ENCODE measurements around the gene YARS2. TPM values are rescaled to one million over a fixed set of nuclear protein-coding genes. Genes with fewer than 3 reads are reported as not detected.
A peak's percentile ranks its signal among the peaks of the same experiment; 100 is the strongest.

Gene YARS2
- total and polyA plus RNA-seq, 2 of the 13 experiments (the other 11 are each of a cell fraction or from before 2014, with no cell fraction given): 17.9 to 39.6 TPM

DNA sequence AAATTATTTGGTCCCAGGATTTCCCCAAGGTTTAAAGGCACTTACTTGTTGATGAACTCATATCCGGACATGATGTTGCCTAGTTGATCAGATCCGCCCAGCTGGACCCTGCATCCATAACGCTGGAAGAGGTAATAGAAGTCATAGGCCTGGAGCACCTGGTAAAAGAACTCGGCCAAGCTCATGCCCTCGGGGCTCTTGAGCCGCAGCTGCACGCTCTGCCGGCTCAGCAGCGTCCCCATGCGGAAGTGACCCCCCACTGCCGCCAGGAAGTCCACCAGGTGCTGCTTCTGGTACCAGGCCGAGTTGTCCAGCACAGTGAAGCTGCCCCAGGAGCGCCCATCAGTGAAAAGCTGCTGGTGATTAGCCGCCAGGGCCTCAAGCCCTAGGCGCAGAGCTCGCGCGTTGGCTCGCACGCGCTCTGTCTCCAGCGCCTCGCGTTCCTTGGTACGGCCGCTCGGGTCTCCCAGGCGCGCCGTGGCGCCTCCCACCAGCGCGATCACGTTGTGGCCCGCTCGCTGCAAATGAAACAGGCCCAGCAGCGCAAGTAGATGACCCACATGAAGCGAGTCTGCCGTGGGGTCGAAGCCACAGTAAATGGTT is 545 bp downstream of the YARS2 start (continued):
- TF ChIP-seq, protein P1, sequence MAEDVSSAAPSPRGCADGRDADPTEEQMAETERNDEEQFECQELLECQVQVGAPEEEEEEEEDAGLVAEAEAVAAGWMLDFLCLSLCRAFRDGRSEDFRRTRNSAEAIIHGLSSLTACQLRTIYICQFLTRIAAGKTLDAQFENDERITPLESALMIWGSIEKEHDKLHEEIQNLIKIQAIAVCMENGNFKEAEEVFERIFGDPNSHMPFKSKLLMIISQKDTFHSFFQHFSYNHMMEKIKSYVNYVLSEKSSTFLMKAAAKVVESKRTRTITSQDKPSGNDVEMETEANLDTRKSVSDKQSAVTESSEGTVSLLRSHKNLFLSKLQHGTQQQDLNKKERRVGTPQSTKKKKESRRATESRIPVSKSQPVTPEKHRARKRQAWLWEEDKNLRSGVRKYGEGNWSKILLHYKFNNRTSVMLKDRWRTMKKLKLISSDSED (CRISPR knock-in tag; IDR thresholded peaks at IDR 0.05): no peak
- no peak for TF ChIP-seq ZNF207 (IDR thresholded peaks at IDR 0.05; ENCODE audit: borderline replicate concordance)
- 0 out of 2 replicates have a peak, but pooled peaks have one; percentile 42 for TF ChIP-seq HNRNPL (IDR thresholded peaks at IDR 0.05; ENCODE audit: low read depth, low read length)
- peak; percentile 32; the same call in 1 of the 2 replicates for TF ChIP-seq POLR2AphosphoS5 (IDR thresholded peaks at IDR 0.05; ENCODE audit: low read depth, low read length)
- TF ChIP-seq GATAD1 (CRISPR knock-in tag; IDR thresholded peaks at IDR 0.05): 0 out of 2 replicates have a peak, but pooled peaks have one; percentile 17
- TF ChIP-seq TGIF2 (CRISPR knock-in tag; IDR thresholded peaks at IDR 0.05): peak; percentile 18
- TF ChIP-seq, protein P2, sequence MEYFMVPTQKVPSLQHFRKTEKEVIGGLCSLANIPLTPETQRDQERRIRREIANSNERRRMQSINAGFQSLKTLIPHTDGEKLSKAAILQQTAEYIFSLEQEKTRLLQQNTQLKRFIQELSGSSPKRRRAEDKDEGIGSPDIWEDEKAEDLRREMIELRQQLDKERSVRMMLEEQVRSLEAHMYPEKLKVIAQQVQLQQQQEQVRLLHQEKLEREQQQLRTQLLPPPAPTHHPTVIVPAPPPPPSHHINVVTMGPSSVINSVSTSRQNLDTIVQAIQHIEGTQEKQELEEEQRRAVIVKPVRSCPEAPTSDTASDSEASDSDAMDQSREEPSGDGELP (IDR thresholded peaks at IDR 0.05; ENCODE audit: borderline replicate concordance, low read depth): peak; percentile 64; the same call in 1 of the 2 replicates
- TF ChIP-seq HNF1A (IDR thresholded peaks at IDR 0.05; ENCODE audit: low read depth): no peak
- TF ChIP-seq HNF1A (CRISPR knock-in tag; IDR thresholded peaks at IDR 0.05; ENCODE audit: borderline replicate concordance): 0 out of 2 replicates have a peak, but pooled peaks have one; percentile 47
- TF ChIP-seq KDM2A (CRISPR knock-in tag; IDR thresholded peaks at IDR 0.05; ENCODE audit: borderline replicate concordance, low read depth): peak; percentile 58; the same call in 1 of the 2 replicates
- peak; percentile 81 for TF ChIP-seq ZNF580 (CRISPR knock-in tag; IDR thresholded peaks at IDR 0.05; ENCODE audit: borderline replicate concordance, low read depth)
- peak; percentile 62 for TF ChIP-seq ERF (CRISPR knock-in tag; IDR thresholded peaks at IDR 0.05)
- no peak for TF ChIP-seq LCORL (IDR thresholded peaks at IDR 0.05)
- TF ChIP-seq LCORL (CRISPR knock-in tag; IDR thresholded peaks at IDR 0.05): peak; percentile 47
- TF ChIP-seq RARA (CRISPR knock-in tag; IDR thresholded peaks at IDR 0.05): no peak
- TF ChIP-seq SIN3A (IDR thresholded peaks at IDR 0.05; ENCODE audit: borderline replicate concordance, low read depth, low read length): peak; percentile 52; the same call in 1 of the 2 replicates
- TF ChIP-seq ZNF432 (CRISPR knock-in tag; IDR thresholded peaks at IDR 0.05; ENCODE audit: borderline replicate concordance): 0 out of 2 replicates have a peak, but pooled peaks have one; percentile 59
- TF ChIP-seq FIP1L1 (IDR thresholded peaks at IDR 0.05; ENCODE audit: borderline replicate concordance, insufficient read depth, low read depth, low read length): no peak
- TF ChIP-seq ETV5 (CRISPR knock-in tag; IDR thresholded peaks at IDR 0.05; ENCODE audit: borderline replicate concordance): peak; percentile 54; the same call in 1 of the 2 replicates
- TF ChIP-seq MAX (IDR thresholded peaks at IDR 0.05): peak; percentile 73; the same call in 1 of the 2 replicates

Data from HepG2 (cell line).